H1 (cell line): ENCODE data around the gene CEBPE. TPM values are rescaled to one million over a fixed set of nuclear protein-coding genes. Genes with fewer than 3 reads are reported as not detected.

Experiments used
- RXRA ChIP-seq: IDR thresholded peaks from 2 replicates; pipeline ENCODE4 v1.6.1; 2011; ENCODE audit warnings: low read depth, mild to moderate bottlenecking, low read length, moderate library complexity; ENCODE audit not compliant: insufficient read depth
- polyA plus RNA-seq, 7 experiments: library from polyadenylated mRNA; depleted of rRNA in 3 of 7; stranded (reverse) in 5 of 7; unstranded in 2 of 7; fragments of >200 nt in 5 of 7; fragments of 200-250 nt in 2 of 7; gene quantifications; 1 replicate in 5 of 7; 2 replicates in 1 of 7; 4 replicates in 1 of 7; pipeline versions ENCODE4 v1.2.1 to v1.2.3, GENCODE V29; 2011 to 2013; ENCODE audit warnings: missing spikeins in 2 of 7, mixed read lengths in 2 of 7
- total RNA-seq: library from RNA; stranded (reverse); fragmentation: NEBNext Ultra II Directional; extraction: Animal tissue kit (Norgen Biotek cat#: 25700); gene quantifications from 2 replicates; pipeline ENCODE4 v1.2.1, GENCODE V29; 2021
- TF ChIP-seq, protein P1 (sequence below): IDR thresholded peaks from 2 replicates; pipeline ENCODE4 v1.6.1; 2012; ENCODE audit warnings: inconsistent platforms

Gene CEBPE
- total and polyA plus RNA-seq, 2 of the 8 experiments (the other 6 are each of a cell fraction or from before 2014, with no cell fraction given), result 0.05 TPM; not detected in 1

DNA sequence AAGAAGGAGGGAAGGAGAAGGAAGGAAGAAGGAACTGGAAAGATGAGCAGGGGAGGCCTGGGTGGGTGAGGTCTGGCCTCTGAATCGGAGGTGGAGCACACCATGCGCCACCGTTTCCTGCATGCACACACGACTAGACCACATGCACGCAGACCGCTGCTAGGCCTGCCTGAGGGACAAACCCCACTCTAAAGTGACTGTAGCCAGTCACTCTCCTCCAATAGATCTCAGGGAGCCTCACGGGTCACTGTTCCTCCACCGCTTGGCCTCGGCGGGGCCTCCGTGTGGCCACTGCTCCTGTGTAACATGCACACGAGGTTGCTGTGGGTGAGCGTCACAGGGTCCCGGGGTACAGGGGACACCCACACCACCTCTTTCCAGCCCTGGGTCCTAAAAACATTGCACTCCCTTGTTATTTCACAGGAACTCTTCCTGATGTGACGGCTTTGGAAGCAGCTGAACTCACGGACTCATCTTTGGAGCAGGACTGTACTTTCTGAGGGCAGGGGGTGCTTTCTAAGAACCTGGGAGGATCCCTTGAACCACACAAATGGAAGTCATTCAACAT lies 17.6 kb upstream of the CEBPE start (continued):
- TF ChIP-seq, protein P1, sequence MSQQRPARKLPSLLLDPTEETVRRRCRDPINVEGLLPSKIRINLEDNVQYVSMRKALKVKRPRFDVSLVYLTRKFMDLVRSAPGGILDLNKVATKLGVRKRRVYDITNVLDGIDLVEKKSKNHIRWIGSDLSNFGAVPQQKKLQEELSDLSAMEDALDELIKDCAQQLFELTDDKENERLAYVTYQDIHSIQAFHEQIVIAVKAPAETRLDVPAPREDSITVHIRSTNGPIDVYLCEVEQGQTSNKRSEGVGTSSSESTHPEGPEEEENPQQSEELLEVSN, result no peak
- no peak for TF ChIP-seq RXRA
